ENCODE measurements around the gene FMR1NB.

FMR1NB gene, protein sequence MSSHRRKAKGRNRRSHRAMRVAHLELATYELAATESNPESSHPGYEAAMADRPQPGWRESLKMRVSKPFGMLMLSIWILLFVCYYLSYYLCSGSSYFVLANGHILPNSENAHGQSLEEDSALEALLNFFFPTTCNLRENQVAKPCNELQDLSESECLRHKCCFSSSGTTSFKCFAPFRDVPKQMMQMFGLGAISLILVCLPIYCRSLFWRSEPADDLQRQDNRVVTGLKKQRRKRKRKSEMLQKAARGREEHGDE

DNA sequence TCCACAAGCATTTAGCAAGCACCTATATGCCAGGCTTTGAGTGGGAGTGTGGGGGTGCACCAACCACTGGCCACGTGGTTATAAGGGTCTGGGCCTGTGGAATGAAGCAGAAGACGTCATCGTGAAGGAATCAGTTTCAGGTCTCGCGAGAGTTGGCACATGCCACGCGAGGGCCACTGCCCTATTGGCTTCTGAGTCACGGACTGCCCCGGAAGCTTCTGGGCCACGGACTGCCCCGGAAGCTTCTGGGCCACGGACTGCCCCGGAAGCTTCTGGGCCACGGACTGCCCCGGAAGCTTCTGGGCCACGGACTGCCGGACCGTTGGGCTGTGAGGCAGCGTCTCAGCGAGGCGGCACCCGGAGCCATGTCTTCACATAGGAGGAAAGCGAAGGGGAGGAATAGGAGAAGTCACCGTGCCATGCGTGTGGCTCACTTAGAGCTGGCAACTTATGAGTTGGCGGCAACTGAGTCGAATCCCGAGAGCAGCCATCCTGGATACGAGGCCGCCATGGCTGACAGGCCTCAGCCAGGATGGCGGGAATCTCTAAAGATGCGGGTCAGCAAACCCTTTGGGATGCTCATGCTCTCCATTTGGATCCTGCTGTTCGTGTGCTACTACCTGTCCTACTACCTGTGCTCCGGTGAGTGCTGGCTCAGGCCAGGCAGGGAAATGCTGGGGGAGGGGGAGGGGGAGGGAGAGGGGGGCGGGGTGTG, at the start of gene FMR1NB:
Gene FMR1NB (plus strand): TSS at position 300 of the 715 bp plus-strand sequence. CDS start 66 bp downstream, at position 366.
- no peak for FAIRE-seq

GRCh38 chrX:147933815-147934214, 47.3 kb upstream of the FMR1NB start:
- FAIRE-seq = no peak

DNA sequence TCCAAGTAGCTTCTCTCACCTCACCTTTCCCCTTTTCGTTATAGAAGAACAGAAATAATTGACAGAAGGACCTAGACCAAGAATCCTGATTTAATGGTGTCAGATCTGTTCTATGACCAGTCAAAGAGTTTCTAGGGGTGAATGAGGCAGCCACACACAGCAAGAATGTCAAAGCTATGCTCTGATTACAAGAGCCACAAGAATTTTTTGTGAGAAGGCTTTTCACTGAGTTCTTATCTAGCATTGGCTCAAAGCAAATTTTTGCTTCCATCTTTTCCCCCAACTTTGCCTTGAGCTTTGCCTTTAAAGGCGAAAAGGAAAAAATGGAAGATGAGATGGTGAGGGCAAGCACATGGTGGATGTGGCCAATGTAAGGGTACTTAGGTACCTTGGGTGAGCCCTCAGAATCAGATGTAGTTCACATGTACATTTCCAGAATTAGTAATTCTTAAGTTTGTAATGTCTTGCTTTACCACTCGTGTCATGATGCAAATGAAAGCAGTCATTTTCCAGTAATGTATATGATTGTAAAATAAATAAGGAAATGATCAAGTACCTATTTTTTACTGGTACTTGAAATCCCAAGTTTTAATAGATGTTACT, 45.9 kb upstream of the FMR1NB start:
- no peak for FAIRE-seq

DNA sequence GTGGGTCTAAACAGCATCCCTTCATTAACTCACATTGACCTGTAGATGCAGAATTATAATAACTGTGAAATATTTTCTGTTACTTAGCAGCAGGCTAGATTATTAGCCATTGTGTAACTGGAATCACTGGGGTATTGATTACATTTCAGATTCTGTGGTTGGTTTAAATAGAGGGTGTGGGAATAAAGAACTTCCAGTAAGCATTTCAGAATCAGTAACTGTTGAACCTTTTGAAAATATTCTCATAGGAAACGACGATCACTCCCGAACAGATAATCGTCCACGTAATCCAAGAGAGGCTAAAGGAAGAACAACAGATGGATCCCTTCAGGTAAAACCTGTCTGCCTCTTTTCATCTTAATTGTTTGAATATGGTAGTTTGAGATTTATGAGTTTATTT, 35.9 kb upstream of the FMR1NB start:
- FAIRE-seq = no peak

GRCh38 chrX:147948531-147948930, 32.6 kb upstream of the FMR1NB start:
- FAIRE-seq = no peak

DNA sequence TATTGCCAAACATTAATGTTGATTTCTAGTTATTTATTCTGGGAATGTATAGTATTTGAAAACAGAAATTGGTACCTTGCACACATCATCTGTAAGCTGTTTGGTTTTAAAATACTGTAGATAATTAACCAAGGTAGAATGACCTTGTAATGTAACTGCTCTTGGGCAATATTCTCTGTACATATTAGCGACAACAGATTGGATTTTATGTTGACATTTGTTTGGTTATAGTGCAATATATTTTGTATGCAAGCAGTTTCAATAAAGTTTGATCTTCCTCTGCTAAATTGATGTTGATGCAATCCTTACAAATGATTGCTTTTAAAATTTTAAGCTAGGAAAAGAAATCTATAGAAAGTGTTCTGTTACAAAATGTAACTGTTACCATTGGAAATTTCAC, 30.8 kb upstream of the FMR1NB start:
- FAIRE-seq = no peak

DNA sequence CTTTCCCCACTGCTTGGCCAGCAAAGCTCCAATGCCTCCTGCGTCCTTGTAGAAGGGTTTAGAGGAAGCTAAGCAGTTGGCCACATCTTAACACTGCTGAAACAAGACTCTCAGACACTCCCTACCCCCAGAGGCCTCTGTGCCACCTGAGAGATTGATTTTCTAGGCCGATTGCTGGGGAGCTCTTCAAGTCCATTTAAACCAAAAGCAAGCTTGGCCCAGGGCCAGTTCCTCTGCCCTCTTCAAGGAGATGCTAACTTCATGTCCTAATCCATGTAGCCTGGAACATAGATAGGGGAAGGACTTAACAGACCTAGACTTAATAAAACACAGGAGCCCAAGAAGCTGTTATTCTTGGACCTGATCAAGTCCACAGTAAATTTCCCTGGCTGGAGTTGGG, 27.2 kb upstream of the FMR1NB start:
- FAIRE-seq = no peak

DNA sequence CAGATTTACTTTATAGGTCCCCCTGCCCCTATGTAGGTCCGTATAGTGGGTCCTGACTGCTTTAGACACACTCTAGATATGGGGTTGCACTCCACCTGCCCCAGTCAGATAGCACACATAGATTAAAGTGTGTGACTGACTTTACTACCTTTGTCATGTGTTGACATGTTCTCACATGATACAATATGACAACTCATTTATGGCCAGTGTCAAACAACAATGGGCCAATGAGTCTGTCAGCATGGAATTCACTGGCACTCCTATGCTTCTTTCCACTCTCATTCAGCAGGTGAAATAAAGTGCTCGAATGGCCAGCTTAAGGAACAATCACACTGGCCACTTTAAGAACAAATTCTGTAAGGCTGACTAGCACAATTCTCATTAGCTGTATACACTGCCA, 23.8 kb upstream of the FMR1NB start:
- FAIRE-seq = no peak

DNA sequence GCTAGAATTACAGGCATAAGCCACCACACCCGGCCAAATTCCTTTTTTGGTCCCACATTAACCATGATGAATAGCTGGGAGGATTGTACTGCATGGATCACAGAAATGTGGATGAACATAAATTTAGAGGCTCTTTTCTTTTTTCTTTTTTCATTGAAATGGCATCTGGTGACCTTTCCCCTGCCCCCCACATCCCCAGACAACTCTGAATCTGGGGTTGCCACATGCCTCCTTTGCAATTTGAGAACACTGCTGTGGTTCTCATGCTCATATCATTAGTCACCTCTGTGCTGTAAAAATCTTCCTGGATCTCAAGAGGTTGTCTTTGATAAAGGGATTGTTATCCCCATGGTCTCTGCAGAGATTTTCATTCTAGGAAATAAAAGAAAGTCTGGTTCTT, 22.8 kb upstream of the FMR1NB start:
- no peak for FAIRE-seq

GRCh38 chrX:147960722-147961121, 20.4 kb upstream of the FMR1NB start:
- FAIRE-seq = no peak

GRCh38 chrX:147962476-147962875, 18.7 kb upstream of the FMR1NB start:
- FAIRE-seq = no peak

- FAIRE-seq = no peak
Measured at GRCh38 chrX:147978931-147979330, 2.2 kb upstream of the FMR1NB start.

DNA sequence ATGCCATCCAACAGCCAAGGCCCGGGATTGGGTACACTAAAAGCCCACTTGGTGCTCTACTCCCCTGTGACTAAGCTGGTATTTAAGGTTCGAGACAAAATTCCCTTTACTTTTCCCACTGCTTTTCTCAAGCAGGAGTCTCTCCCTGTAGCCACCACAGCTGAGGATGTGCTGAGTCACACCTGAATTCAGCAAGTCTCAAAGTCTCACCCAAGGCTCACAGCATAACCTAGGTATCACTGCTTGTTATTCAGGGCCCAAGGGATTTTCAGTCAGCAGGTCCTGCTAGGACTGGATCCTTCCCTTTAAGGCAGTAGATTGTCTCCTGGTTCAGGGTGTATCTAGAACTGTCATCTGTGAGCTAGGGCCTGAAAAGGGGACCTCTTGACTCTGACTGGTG, 39.2 kb downstream of the FMR1NB start:
- no peak for FAIRE-seq

GRCh38 chrX:148024425-148025148, 43.5 kb downstream of the FMR1NB start:
- FAIRE-seq = no peak

GRCh38 chrX:148035380-148035779, 54.2 kb downstream of the FMR1NB start:
- FAIRE-seq = no peak

DNA sequence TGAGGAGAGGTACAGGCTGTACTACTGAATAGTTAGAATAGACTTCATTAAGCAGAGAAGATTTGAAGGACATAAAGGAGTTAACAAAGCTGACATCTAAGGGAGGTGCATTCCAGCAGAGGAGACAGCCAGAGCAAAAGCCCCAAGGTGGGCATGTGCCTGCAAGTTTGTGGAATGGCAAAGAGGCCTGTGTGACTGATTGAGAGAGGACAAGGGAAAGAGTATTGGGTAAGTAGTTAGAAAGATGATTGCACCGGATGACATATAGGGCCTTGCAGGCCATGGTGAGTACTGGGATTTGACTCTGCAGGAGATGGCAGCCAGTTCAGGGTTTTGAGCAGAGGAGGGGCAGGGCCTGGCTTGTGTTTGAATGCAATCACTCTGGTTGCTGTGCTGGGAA, 55.9 kb downstream of the FMR1NB start:
- FAIRE-seq = no peak

DNA sequence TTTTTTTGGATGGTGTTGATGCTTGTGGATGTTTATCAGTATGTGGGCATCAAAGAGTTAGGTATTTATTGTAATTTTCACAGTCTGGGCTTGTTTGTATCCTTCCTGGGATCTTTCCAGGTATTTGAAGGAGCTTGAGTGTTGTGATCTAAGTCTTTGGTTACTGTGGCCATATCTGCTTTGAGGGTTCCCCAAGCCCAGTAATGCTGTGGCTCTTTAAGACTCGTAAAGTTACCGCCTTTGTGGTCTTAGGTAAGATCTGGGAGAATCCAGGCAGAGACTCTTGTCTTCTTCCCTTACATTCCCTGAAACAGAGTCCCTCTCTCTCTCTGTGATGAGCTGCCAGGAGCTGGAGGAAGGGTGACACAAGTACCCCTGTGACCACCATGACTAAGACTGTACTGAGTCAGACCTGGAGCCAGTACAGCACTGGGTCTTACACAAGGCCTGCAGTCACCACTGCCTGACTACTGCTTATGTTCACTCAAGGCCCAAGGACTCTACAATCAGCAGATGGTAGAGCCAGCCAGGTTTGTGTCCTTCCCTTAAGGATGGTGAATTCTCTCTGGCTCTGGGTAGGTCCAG, 62.2 kb downstream of the FMR1NB start:
- FAIRE-seq = no peak

GRCh38 chrX:148047200-148047599, 66.1 kb downstream of the FMR1NB start:
- FAIRE-seq = no peak

GRCh38 chrX:148049441-148049840, 68.3 kb downstream of the FMR1NB start:
- FAIRE-seq = peak; percentile 90

DNA sequence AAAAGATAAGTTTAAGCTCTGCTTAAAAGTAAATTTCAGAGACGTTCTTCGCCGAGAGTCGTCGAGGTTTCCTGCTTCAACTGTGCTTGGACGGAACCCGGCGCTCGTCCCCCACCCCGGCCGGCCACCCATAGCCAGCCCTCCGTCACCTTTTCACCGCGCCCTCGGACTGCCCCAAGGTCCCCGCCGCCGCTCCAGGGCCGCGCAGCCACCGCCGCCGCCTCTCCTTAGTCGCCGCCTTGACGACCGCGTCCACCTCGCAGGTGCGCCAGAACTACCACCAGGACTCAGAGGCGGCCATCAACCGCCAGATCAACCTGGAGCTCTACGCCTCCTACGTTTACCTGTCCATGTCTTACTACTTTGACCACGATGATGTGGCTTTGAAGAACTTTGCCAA, 70.8 kb downstream of the FMR1NB start:
- no peak for FAIRE-seq

- no peak for FAIRE-seq
Measured at GRCh38 chrX:148067285-148067684, 86.1 kb downstream of the FMR1NB start.

- FAIRE-seq = no peak
Measured at GRCh38 chrX:148069759-148070503, 88.8 kb downstream of the FMR1NB start.

GRCh38 chrX:148070504-148070877, 89.4 kb downstream of the FMR1NB start:
- no peak for FAIRE-seq
